GM12892 (cell line): Measurements from ENCODE around the gene FBXO28.

ENCODE experiments used
- POLR2A ChIP-seq: IDR thresholded peaks from 2 replicates; pipeline ENCODE4 v1.6.1; 2011; ENCODE audit warnings: low read depth, low read length, control low read depth
- POLR2AphosphoS5 ChIP-seq: IDR thresholded peaks from 2 replicates; pipeline ENCODE4 v1.6.1; 2011; ENCODE audit warnings: low read depth, low read length, control low read depth
- TAF1 ChIP-seq: IDR thresholded peaks from 2 replicates; pipeline ENCODE4 v1.6.1; 2011; ENCODE audit warnings: low read depth, mild to moderate bottlenecking, control low read depth, low read length, borderline replicate concordance

DNA sequence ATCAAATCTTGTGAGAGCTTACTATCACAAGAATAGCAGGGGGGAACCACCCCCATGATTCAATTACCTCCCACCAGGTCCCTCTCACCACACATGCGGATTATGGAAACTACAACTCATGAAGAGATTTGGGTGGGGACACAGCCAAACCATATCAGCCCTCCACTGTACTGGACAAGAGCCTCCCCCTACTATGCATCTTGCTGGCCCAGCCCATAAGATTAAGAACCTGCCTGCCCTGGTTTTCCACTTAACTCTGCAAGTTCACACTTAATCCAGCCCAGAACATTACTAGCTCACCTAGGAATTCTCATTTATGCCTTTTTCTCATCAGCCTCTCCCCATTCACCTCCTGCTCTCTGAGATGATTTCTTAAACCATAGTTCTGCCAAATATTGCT lies 18.0 kb upstream of the FBXO28 start:
- TF ChIP-seq POLR2AphosphoS5 (no peak), POLR2A (no peak), TAF1 (no peak)
